ENCODE results near the gene PAX2.

Gene PAX2

GRCh38 chr10:100819424-100819823, 74.0 kb downstream of the PAX2 start:
- no peak for TF ChIP-seq CTCF (IDR thresholded peaks at IDR 0.05; ENCODE audit: insufficient read depth, low read length)
- TF ChIP-seq POLR2AphosphoS5 (IDR thresholded peaks at IDR 0.05; ENCODE audit: low read depth) = no peak
- no peak for TF ChIP-seq SPI1 (IDR thresholded peaks at IDR 0.05; ENCODE audit: borderline replicate concordance, low read depth)
- TF ChIP-seq GABPA (IDR thresholded peaks at IDR 0.05; ENCODE audit: low read depth) = no peak
- H3K27me3 ChIP-seq (ENCODE audit: insufficient read depth, poor library complexity, severe bottlenecking) = peaks cover 27% of the 10 kb centered on the region
- DNase-seq (ENCODE audit: low read depth in 1 of 2, low spot score in 1 of 2) = no peak
- no peak overlapping the region for H3K4me3 ChIP-seq (replicated peaks; ENCODE audit: insufficient read depth, low read length)
- no peak overlapping the region for H3K27ac ChIP-seq (replicated peaks)

GRCh38 chr10:100823194-100823593, 77.8 kb downstream of the PAX2 start:
- no peak for TF ChIP-seq POLR2AphosphoS5 (IDR thresholded peaks at IDR 0.05; ENCODE audit: low read depth)
- no peak for TF ChIP-seq SPI1 (IDR thresholded peaks at IDR 0.05; ENCODE audit: borderline replicate concordance, low read depth)
- TF ChIP-seq, protein P1, sequence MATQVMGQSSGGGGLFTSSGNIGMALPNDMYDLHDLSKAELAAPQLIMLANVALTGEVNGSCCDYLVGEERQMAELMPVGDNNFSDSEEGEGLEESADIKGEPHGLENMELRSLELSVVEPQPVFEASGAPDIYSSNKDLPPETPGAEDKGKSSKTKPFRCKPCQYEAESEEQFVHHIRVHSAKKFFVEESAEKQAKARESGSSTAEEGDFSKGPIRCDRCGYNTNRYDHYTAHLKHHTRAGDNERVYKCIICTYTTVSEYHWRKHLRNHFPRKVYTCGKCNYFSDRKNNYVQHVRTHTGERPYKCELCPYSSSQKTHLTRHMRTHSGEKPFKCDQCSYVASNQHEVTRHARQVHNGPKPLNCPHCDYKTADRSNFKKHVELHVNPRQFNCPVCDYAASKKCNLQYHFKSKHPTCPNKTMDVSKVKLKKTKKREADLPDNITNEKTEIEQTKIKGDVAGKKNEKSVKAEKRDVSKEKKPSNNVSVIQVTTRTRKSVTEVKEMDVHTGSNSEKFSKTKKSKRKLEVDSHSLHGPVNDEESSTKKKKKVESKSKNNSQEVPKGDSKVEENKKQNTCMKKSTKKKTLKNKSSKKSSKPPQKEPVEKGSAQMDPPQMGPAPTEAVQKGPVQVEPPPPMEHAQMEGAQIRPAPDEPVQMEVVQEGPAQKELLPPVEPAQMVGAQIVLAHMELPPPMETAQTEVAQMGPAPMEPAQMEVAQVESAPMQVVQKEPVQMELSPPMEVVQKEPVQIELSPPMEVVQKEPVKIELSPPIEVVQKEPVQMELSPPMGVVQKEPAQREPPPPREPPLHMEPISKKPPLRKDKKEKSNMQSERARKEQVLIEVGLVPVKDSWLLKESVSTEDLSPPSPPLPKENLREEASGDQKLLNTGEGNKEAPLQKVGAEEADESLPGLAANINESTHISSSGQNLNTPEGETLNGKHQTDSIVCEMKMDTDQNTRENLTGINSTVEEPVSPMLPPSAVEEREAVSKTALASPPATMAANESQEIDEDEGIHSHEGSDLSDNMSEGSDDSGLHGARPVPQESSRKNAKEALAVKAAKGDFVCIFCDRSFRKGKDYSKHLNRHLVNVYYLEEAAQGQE (IDR thresholded peaks at IDR 0.05; ENCODE audit: insufficient replicate concordance, low read depth) = no peak
- TF ChIP-seq GABPA (IDR thresholded peaks at IDR 0.05; ENCODE audit: low read depth) = no peak
- TF ChIP-seq CTCF (IDR thresholded peaks at IDR 0.05; ENCODE audit: insufficient read depth, low read length) = no peak
- no peak for DNase-seq (ENCODE audit: low read depth in 1 of 2, low spot score in 1 of 2)
- Histone ChIP-seq H3K4me3 (replicated peaks; ENCODE audit: insufficient read depth, low read length) (no peak overlapping the region), H3K27ac (replicated peaks) (no peak overlapping the region), H3K27me3 (ENCODE audit: insufficient read depth, poor library complexity, severe bottlenecking) (peaks cover 31% of the 10 kb centered on the region)

DNA sequence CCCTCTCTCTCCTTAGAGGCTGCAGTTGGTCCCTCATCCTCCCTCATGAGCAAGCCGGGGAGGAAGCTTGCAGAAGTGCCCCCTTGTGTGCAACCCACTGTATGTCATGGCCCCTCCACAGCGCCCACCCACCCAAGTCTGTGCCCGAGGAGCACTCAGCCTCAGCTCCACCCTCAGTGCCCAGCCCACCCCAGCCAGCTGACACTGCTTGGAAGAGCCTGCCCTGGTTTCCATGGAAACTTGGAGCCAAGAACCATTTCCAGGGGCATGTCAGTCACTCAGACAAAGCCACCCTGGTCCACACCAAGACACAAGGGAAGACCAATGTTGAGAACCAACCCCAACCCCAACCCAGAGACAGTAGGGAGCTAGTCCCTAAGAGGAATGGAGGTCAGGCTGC, 79.5 kb downstream of the PAX2 start:
- no peak overlapping the region for H3K27ac ChIP-seq (replicated peaks)
- DNase-seq (ENCODE audit: low read depth in 1 of 2, low spot score in 1 of 2) = no peak
- no peak overlapping the region for H3K4me3 ChIP-seq (replicated peaks; ENCODE audit: insufficient read depth, low read length)
- peaks cover 43% of the 10 kb centered on the region for H3K27me3 ChIP-seq (ENCODE audit: insufficient read depth, poor library complexity, severe bottlenecking)
- TF ChIP-seq, protein P1 (IDR thresholded peaks at IDR 0.05; ENCODE audit: insufficient replicate concordance, low read depth) = no peak

GRCh38 chr10:100825325-100825875, 80.0 kb downstream of the PAX2 start:
- TF ChIP-seq, protein P1 (IDR thresholded peaks at IDR 0.05; ENCODE audit: insufficient replicate concordance, low read depth) = no peak
- TF ChIP-seq POLR2AphosphoS5 (IDR thresholded peaks at IDR 0.05; ENCODE audit: low read depth) (no peak), SPI1 (IDR thresholded peaks at IDR 0.05; ENCODE audit: borderline replicate concordance, low read depth) (no peak), GABPA (IDR thresholded peaks at IDR 0.05; ENCODE audit: low read depth) (no peak), CTCF (IDR thresholded peaks at IDR 0.05; ENCODE audit: insufficient read depth, low read length) (no peak)
- Histone ChIP-seq H3K27me3 (ENCODE audit: insufficient read depth, poor library complexity, severe bottlenecking) (peaks cover 43% of the 10 kb centered on the region), H3K27ac (replicated peaks) (no peak overlapping the region; the same call in 1 of the 2 replicates), H3K4me3 (replicated peaks; ENCODE audit: insufficient read depth, low read length) (no peak overlapping the region)
- no peak for DNase-seq (ENCODE audit: low read depth in 1 of 2, low spot score in 1 of 2)
